B cell (primary cell): Measurements from ENCODE around the gene MARK2. TPM values are rescaled to one million over a fixed set of nuclear protein-coding genes. Genes with fewer than 3 reads are reported as not detected.

Experiments used
- ATAC-seq: fragments of 200-7000 bp; cut with Tn5 transposase; one replicate; pipeline ENCODE4 v1.10.0; 2021; ENCODE audit warnings: low read depth, mild to moderate bottlenecking, moderate number of reproducible peaks, moderate library complexity
- CTCF ChIA-PET: fragments of 350-600 bp; sonication (Branson Sonifier 250); formaldehyde crosslinking; loops from one replicate; lab custom pipeline; 2021; ENCODE audit warnings: antibody characterized with exemption, inconsistent platforms; lab: Charles Lee
- POLR2A ChIA-PET: fragments of 350-600 bp; sonication (Branson Sonifier 250); formaldehyde crosslinking; loops from one replicate; lab custom pipeline; 2021; ENCODE audit warnings: antibody characterized with exemption; lab: Charles Lee
- DNase-seq: peaks from one replicate; pipeline ENCODE4 v3.0.0; 2013
- H2AFZ ChIP-seq: 2 replicates; pipeline ENCODE4 v1.6.1; 2012; ENCODE audit warnings: mild to moderate bottlenecking, low read depth, low read length; ENCODE audit not compliant: insufficient read depth, poor library complexity, severe bottlenecking
- H3K27ac ChIP-seq, 2 donors: 1 replicate in 1 of 2; 2 replicates in 1 of 2; pipeline ENCODE4 v1.5.1; 2012 to 2013; ENCODE audit warnings: low read length in 2 of 2, mild to moderate bottlenecking in 2 of 2, moderate library complexity in 1 of 2
- H3K27me3 ChIP-seq, 4 experiments: fragments of 200-600 bp in 1 of 4; sonication (generic) in 1 of 4; replicated peaks in 1 of 4; 1 replicate in 2 of 4; 2 replicates in 2 of 4; pipeline versions ENCODE4 v1.6.1 to v1.7.0; 2013 to 2016; ENCODE audit warnings: low read length in 3 of 4, mild to moderate bottlenecking in 2 of 4, mixed read lengths in 1 of 4, moderate library complexity in 1 of 4; ENCODE audit not compliant: insufficient read depth in 4 of 4, control insufficient read depth in 3 of 4; ENCODE audit errors: control extremely low read depth in 1 of 4
- H3K36me3 ChIP-seq, 2 experiments: replicated peaks in 1 of 2; 1 replicate in 1 of 2; 2 replicates in 1 of 2; pipeline versions ENCODE4 v1.6.1 to v1.7.1; 2013; ENCODE audit warnings: low read length in 1 of 2; ENCODE audit not compliant: insufficient read depth in 2 of 2, control insufficient read depth in 1 of 2; ENCODE audit errors: control extremely low read depth in 1 of 2, extremely low read depth in 1 of 2
- H3K4me1 ChIP-seq, 2 donors: fragments of 200-600 bp in 1 of 2; sonication (generic) in 1 of 2; 1 replicate in 1 of 2; 2 replicates in 1 of 2; pipeline versions ENCODE4 v1.5.1 to v1.6.1; 2013 to 2017; ENCODE audit warnings: low read length in 2 of 2; ENCODE audit not compliant: control insufficient read depth in 2 of 2, insufficient read depth in 2 of 2
- H3K4me2 ChIP-seq: replicated peaks from 2 replicates; pipeline ENCODE3; 2012; ENCODE audit warnings: mild to moderate bottlenecking, low read depth, low read length; ENCODE audit not compliant: poor library complexity, severe bottlenecking
- H3K4me3 ChIP-seq, 5 experiments: fragments of 200-600 bp in 1 of 5; sonication (generic) in 1 of 5; 1 replicate in 3 of 5; 2 replicates in 2 of 5; pipeline versions ENCODE4 v1.5.1 to v1.7.0; 2011 to 2016; ENCODE audit warnings: low read length in 4 of 5, mild to moderate bottlenecking in 4 of 5, low read depth in 2 of 5, control low read depth in 1 of 5, moderate library complexity in 1 of 5; ENCODE audit not compliant: insufficient read depth in 1 of 5; ENCODE audit errors: control extremely low read depth in 1 of 5, extremely low read depth in 1 of 5
- H3K79me2 ChIP-seq: fragments of 200-600 bp; sonication (generic); one replicate; pipeline ENCODE4 v1.6.0; 2016; ENCODE audit warnings: low read length; ENCODE audit not compliant: control insufficient read depth, insufficient read depth
- H3K9ac ChIP-seq: fragments of 200-600 bp; sonication (generic); 2 replicates; pipeline ENCODE4 v1.6.1; 2017; ENCODE audit warnings: mild to moderate bottlenecking, low read length, moderate library complexity
- H3K9me3 ChIP-seq, 3 donors: one replicate each; pipeline versions ENCODE4 v1.6.1 to v1.7.1; 2013; ENCODE audit warnings: low read length in 2 of 3; ENCODE audit not compliant: control insufficient read depth in 2 of 3, insufficient read depth in 1 of 3; ENCODE audit errors: control extremely low read depth in 1 of 3
- H4K20me1 ChIP-seq: 2 replicates; pipeline ENCODE4 v1.6.0; 2012; ENCODE audit warnings: mild to moderate bottlenecking, low read length; ENCODE audit not compliant: insufficient read depth, control insufficient read depth, poor library complexity, severe bottlenecking
- H3K27ac Mint-ChIP-seq: one replicate; pipeline ENCODE4 v1.8.0; 2021; ENCODE audit warnings: mixed read lengths
- H3K27me3 Mint-ChIP-seq: one replicate; pipeline ENCODE4 v1.8.0; 2021; ENCODE audit warnings: mixed read lengths
- H3K4me1 Mint-ChIP-seq: one replicate; pipeline ENCODE4 v1.8.0; 2021; ENCODE audit warnings: mixed read lengths
- H3K4me3 Mint-ChIP-seq: one replicate; pipeline ENCODE4 v1.8.0; 2021; ENCODE audit warnings: mixed read lengths
- H3K9me3 Mint-ChIP-seq: one replicate; pipeline ENCODE4 v1.8.0; 2022; ENCODE audit warnings: mixed read lengths; ENCODE audit not compliant: insufficient read depth
- CTCF ChIP-seq: fragments of 200-600 bp; IDR thresholded peaks from one replicate; pipeline ENCODE4 v1.8.0; 2022; ENCODE audit warnings: antibody characterized with exemption, mild to moderate bottlenecking
- EZH2 ChIP-seq: IDR thresholded peaks from 2 replicates; pipeline ENCODE4 v1.6.1; 2012; ENCODE audit warnings: borderline replicate concordance, low read depth, mild to moderate bottlenecking, moderate library complexity, low read length; ENCODE audit not compliant: insufficient read depth, poor library complexity, severe bottlenecking
- WGBS: methylation state at CpG from one replicate; pipeline ENCODE4 v1.1.5; 2013; ENCODE audit warnings: missing lambda C conversion rate; ENCODE audit not compliant: insufficient coverage; 5-methylcytosine and 5-hydroxymethylcytosine counted together
- intact Hi-C: fragments of 100-400 bp; cut with micrococcal nuclease; formaldehyde crosslinking; loops from one replicate; pipeline ENCODE4 v1.10.0; 2022
- polyA plus RNA-seq: library from polyadenylated mRNA; depleted of rRNA; stranded (reverse); fragments of >200 nt; gene quantifications from 2 replicates; pipeline ENCODE4 v1.2.3, GENCODE V29; 2012
- total RNA-seq, 2 donors: library from RNA; stranded (reverse); fragments of 120-200 nt in 1 of 2; gene quantifications; 1 replicate in 1 of 2; 2 replicates in 1 of 2; pipeline versions ENCODE4 v1.2.3 to v1.2.4, GENCODE V29; 2013 to 2022

Gene MARK2
- total and polyA plus RNA-seq, 2 donors (not counting 1 experiment from before 2014, with no cell fraction given): 47.2 to 58.1 TPM

- peaks cover 0 to 2% (median 0%) of the 10 kb centered on the region in 3 donors for H3K9me3 ChIP-seq
- peaks cover 3 to 43% of the 10 kb centered on the region in 2 experiments for H3K36me3 ChIP-seq
- H4K20me1 ChIP-seq: peaks cover 50% of the 10 kb centered on the region
- H3K4me3 ChIP-seq: no peak overlapping the region
- DNase-seq (no peak), ATAC-seq (no peak)
- Mint-ChIP-seq H3K4me3 (no peak overlapping the region), H3K27ac (no peak overlapping the region), H3K9me3 (no peaks in the 10 kb centered on the region), H3K4me1 (no peaks in the 10 kb centered on the region), H3K27me3 (peaks cover 3% of the 10 kb centered on the region)
- POLR2A ChIA-PET: no interaction called here
- WGBS: 73% methylated on average over 9 of the region's 24 CpGs
- TF ChIP-seq CTCF (no peak), EZH2 (no peak)
- H3K27ac ChIP-seq: no peak overlapping the region
- no peaks in the 10 kb centered on the region for H3K4me1 ChIP-seq
- peaks cover 0 to 7% (median under 1%) of the 10 kb centered on the region in 4 experiments for H3K27me3 ChIP-seq
- no peak overlapping the region for H3K9ac ChIP-seq
- CTCF ChIA-PET: interaction anchor here (0.7 to 1.7 kb wide), 2 partner anchors 73 to 239 kb away, joined by 3 to 7 read pairs; no protein-coding TSS in a partner anchor
- no peak overlapping the region for H2AFZ ChIP-seq
- intact Hi-C loops: no loop called here
- H3K79me2 ChIP-seq: no peaks in the 10 kb centered on the region
- no peak overlapping the region for H3K4me2 ChIP-seq
Observed at GRCh38 chr11:63909591-63910506, 70.9 kb downstream of the MARK2 start.

- no peak overlapping the region for H3K27ac ChIP-seq
- peaks cover 3 to 35% of the 10 kb centered on the region in 2 experiments for H3K36me3 ChIP-seq
- ChIA-PET POLR2A (no interaction called here), CTCF (interaction anchor here (0.5 to 0.6 kb wide), 2 partner anchors 35 to 170 kb away, joined by 3 read pairs; no protein-coding TSS in a partner anchor)
- intact Hi-C loops: no loop called here
- Mint-ChIP-seq H3K27me3 (peaks cover 6% of the 10 kb centered on the region), H3K4me1 (peaks cover 3% of the 10 kb centered on the region), H3K4me3 (no peak overlapping the region), H3K9me3 (no peaks in the 10 kb centered on the region), H3K27ac (no peak overlapping the region)
- no peak overlapping the region for H3K4me3 ChIP-seq
- H3K27me3 ChIP-seq: peaks cover 0 to 14% (median 3%) of the 10 kb centered on the region in 4 experiments
- WGBS: 73% methylated on average over 5 of the region's 9 CpGs
- H3K4me2 ChIP-seq: no peak overlapping the region
- H3K9ac ChIP-seq: no peak overlapping the region
- no peak for TF ChIP-seq CTCF
- H4K20me1 ChIP-seq: peaks cover 44% of the 10 kb centered on the region
- no peak for DNase-seq
- H2AFZ ChIP-seq: no peak overlapping the region
- no peak for ATAC-seq
- H3K9me3 ChIP-seq: peaks cover 0 to 4% (median 0%) of the 10 kb centered on the region in 3 donors
- H3K79me2 ChIP-seq: no peaks in the 10 kb centered on the region
- H3K4me1 ChIP-seq: peaks cover 2 to 4% of the 10 kb centered on the region in 2 donors
Observed at GRCh38 chr11:63910675-63911074, 71.8 kb downstream of the MARK2 start.
